IMR-90 (cell line): ENCODE measurements around the gene CTCF. TPM values are rescaled to one million over a fixed set of nuclear protein-coding genes. Genes with fewer than 3 reads are reported as not detected.

ENCODE experiments used
- ATAC-seq: fragments of 200-7000 bp; cut with Tn5 transposase; 2 replicates; pipeline ENCODE4 v1.9.1; 2020; ENCODE audit warnings: low read depth, mild to moderate bottlenecking, moderate library complexity
- BruUV-seq: library from RNA; stranded (reverse); fragments of 400-500 nt; replicated peaks from 2 replicates; lab custom pipeline; 2021; lab: Mats Ljungman, UMichigan
- CTCF ChIA-PET: fragments of 300-600 bp; formaldehyde crosslinking; extraction: SDS; loops from one replicate; lab custom pipeline; 2021; ENCODE audit warnings: antibody characterized with exemption; lab: Yijun Ruan, JAX
- POLR2A ChIA-PET: fragments of 300-600 bp; sonication (Branson Sonifier 250); formaldehyde crosslinking; loops from one replicate; lab custom pipeline; 2022; ENCODE audit warnings: antibody characterized with exemption; ENCODE audit not compliant: unreplicated experiment; lab: Charles Lee
- DNase-seq: peaks from one replicate; pipeline ENCODE4 v3.0.0; 2013
- H2AFZ ChIP-seq: replicated peaks from 2 replicates; pipeline ENCODE3; 2013; ENCODE audit warnings: low read length, mild to moderate bottlenecking; ENCODE audit not compliant: poor library complexity
- H2AK5ac ChIP-seq: 2 replicates; pipeline ENCODE4 v1.6.1; 2013; ENCODE audit warnings: low read depth, low read length, inconsistent platforms
- H2AK9ac ChIP-seq: replicated peaks from 2 replicates; pipeline ENCODE3; 2013; ENCODE audit warnings: mild to moderate bottlenecking, low read depth, low read length, moderate library complexity; ENCODE audit not compliant: poor library complexity
- H2BK120ac ChIP-seq: 2 replicates; pipeline ENCODE4 v1.6.1; 2013; ENCODE audit warnings: low read depth, low read length, inconsistent platforms
- H2BK15ac ChIP-seq: 3 replicates; pipeline ENCODE4 v1.6.1; 2013; ENCODE audit warnings: low read depth, low read length, inconsistent platforms
- H2BK20ac ChIP-seq: 2 replicates; pipeline ENCODE4 v1.6.1; 2013; ENCODE audit warnings: low read depth, mild to moderate bottlenecking, inconsistent platforms, low read length, moderate library complexity
- H2BK5ac ChIP-seq: 2 replicates; pipeline ENCODE4 v1.6.1; 2013; ENCODE audit warnings: mild to moderate bottlenecking, low read depth, low read length, inconsistent platforms; ENCODE audit not compliant: poor library complexity, severe bottlenecking
- H3K14ac ChIP-seq: replicated peaks from 2 replicates; pipeline ENCODE4 v1.6.1; 2013; ENCODE audit warnings: low read depth, low read length, inconsistent platforms
- H3K18ac ChIP-seq: 2 replicates; pipeline ENCODE4 v1.6.1; 2013; ENCODE audit warnings: low read depth, low read length, control low read depth
- H3K23ac ChIP-seq: 2 replicates; pipeline ENCODE4 v1.6.1; 2013; ENCODE audit warnings: low read depth, low read length, inconsistent platforms
- H3K27ac ChIP-seq: 2 replicates; pipeline ENCODE4 v1.5.1; 2013; ENCODE audit warnings: mild to moderate bottlenecking, control low read depth, low read length; ENCODE audit not compliant: insufficient read depth
- H3K27me3 ChIP-seq: 2 replicates; pipeline ENCODE4 v1.6.1; 2013; ENCODE audit warnings: low read length; ENCODE audit not compliant: control insufficient read depth, insufficient read depth
- H3K36me3 ChIP-seq: 2 replicates; pipeline ENCODE4 v1.6.1; 2013; ENCODE audit warnings: low read length, mixed read lengths; ENCODE audit not compliant: control insufficient read depth, insufficient read depth
- H3K4ac ChIP-seq: 2 replicates; pipeline ENCODE4 v1.6.1; 2013; ENCODE audit warnings: low read depth, low read length, inconsistent platforms
- H3K4me1 ChIP-seq: 2 replicates; pipeline ENCODE4 v1.6.1; 2013; ENCODE audit warnings: low read length, mixed read lengths; ENCODE audit not compliant: control insufficient read depth, insufficient read depth
- H3K4me2 ChIP-seq: 2 replicates; pipeline ENCODE4 v1.6.1; 2013; ENCODE audit warnings: low read depth, mild to moderate bottlenecking, control low read depth, low read length, moderate library complexity
- H3K4me3 ChIP-seq: 2 replicates; pipeline ENCODE4 v1.5.1; 2013; ENCODE audit warnings: low read depth, mild to moderate bottlenecking, control low read depth, low read length, moderate library complexity; ENCODE audit not compliant: insufficient read depth
- H3K56ac ChIP-seq: 2 replicates; pipeline ENCODE4 v1.6.1; 2013; ENCODE audit warnings: low read length, inconsistent platforms; ENCODE audit not compliant: insufficient read depth; ENCODE audit errors: extremely low read depth
- H3K79me1 ChIP-seq, 2 experiments: 2 replicates each; pipeline ENCODE4 v1.6.1; 2013; ENCODE audit warnings: low read length in 2 of 2, inconsistent platforms in 1 of 2, low read depth in 1 of 2
- H3K9ac ChIP-seq: 2 replicates; pipeline ENCODE4 v1.6.1; 2013; ENCODE audit warnings: low read depth, low read length, control low read depth
- H3K9me1 ChIP-seq: 2 replicates; pipeline ENCODE4 v1.6.1; 2013; ENCODE audit warnings: low read length, inconsistent platforms; ENCODE audit not compliant: insufficient read depth
- H3K9me3 ChIP-seq: 2 replicates; pipeline ENCODE4 v1.6.1; 2013; ENCODE audit warnings: low read length; ENCODE audit not compliant: control insufficient read depth, insufficient read depth
- H4K20me1 ChIP-seq: 2 replicates; pipeline ENCODE4 v1.6.1; 2013; ENCODE audit warnings: low read length, inconsistent platforms; ENCODE audit not compliant: insufficient read depth
- H4K5ac ChIP-seq: 2 replicates; pipeline ENCODE4 v1.6.1; 2013; ENCODE audit warnings: mild to moderate bottlenecking, low read depth, low read length, control low read depth
- H4K8ac ChIP-seq, 2 experiments: 2 replicates each; pipeline ENCODE4 v1.6.1; 2013; ENCODE audit warnings: low read depth in 2 of 2, low read length in 2 of 2, control low read depth in 1 of 2, inconsistent platforms in 1 of 2
- H4K91ac ChIP-seq: 2 replicates; pipeline ENCODE4 v1.6.1; 2013; ENCODE audit warnings: low read depth, low read length, inconsistent platforms; ENCODE audit not compliant: insufficient read depth
- CEBPB ChIP-seq: IDR thresholded peaks from 2 replicates; pipeline ENCODE4 v1.6.1; 2012; ENCODE audit warnings: low read depth, low read length, improper control_type of control experiment
- CHD1 ChIP-seq: IDR thresholded peaks from 2 replicates; pipeline ENCODE4 v1.6.1; 2012; ENCODE audit warnings: low read depth, low read length, improper control_type of control experiment
- CTCF ChIP-seq: conservative IDR thresholded peaks from 2 replicates; pipeline ENCODE4 v1.5.1; 2012; ENCODE audit warnings: mild to moderate bottlenecking, low read depth, low read length, improper control_type of control experiment
- ELK1 ChIP-seq: fragments of 150-350 bp; IDR thresholded peaks from 2 replicates; pipeline ENCODE4 v1.6.1; 2016; ENCODE audit warnings: low read depth, mild to moderate bottlenecking, low read length, moderate library complexity, borderline replicate concordance
- MAZ ChIP-seq: IDR thresholded peaks from 2 replicates; pipeline ENCODE4 v1.6.1; 2012; ENCODE audit warnings: low read depth, mild to moderate bottlenecking, low read length, improper control_type of control experiment, moderate library complexity, borderline replicate concordance
- RFX5 ChIP-seq: IDR thresholded peaks from 2 replicates; pipeline ENCODE4 v1.8.0; 2012; ENCODE audit warnings: low read depth, mild to moderate bottlenecking, low read length, moderate library complexity
- SMC3 ChIP-seq: fragments of 150-350 bp; IDR thresholded peaks from 2 replicates; pipeline ENCODE4 v1.6.1; 2016; ENCODE audit warnings: low read depth, mild to moderate bottlenecking, antibody characterized with exemption, low read length, moderate library complexity
- WGBS, 2 experiments: methylation state at CpG; one replicate each; pipeline versions ENCODE4 v1.1.5 to v1.1.7; 2013; ENCODE audit warnings: missing lambda C conversion rate in 2 of 2; ENCODE audit not compliant: insufficient read length in 1 of 2; ENCODE audit errors: extremely low coverage in 2 of 2; 5-methylcytosine and 5-hydroxymethylcytosine counted together
- dilution Hi-C: fragments of 300-500 bp; cut with HindIII; formaldehyde crosslinking; loops from one replicate; pipeline ENCODE4 v1.14.3; 2018; ENCODE audit warnings: low sequenced_read_pairs; ENCODE audit not compliant: unreplicated experiment
- in situ Hi-C: fragments of 300-500 bp; cut with MboI; formaldehyde crosslinking; loops from 3 replicates; pipeline ENCODE4 v1.14.3; 2019; ENCODE audit warnings: low sequenced_read_pairs, inconsistent platforms, mixed read lengths
- intact Hi-C: fragments of 100-400 bp; cut with micrococcal nuclease; formaldehyde crosslinking; loops from 2 replicates; pipeline ENCODE4 v1.10.0; 2022
- polyA plus RNA-seq, 3 experiments: library from polyadenylated mRNA; depleted of rRNA; stranded (reverse); fragments of >200 nt; gene quantifications; 2 replicates each; pipeline ENCODE4 v1.2.3, GENCODE V29; 2012; ENCODE audit warnings: low replicate concordance in 1 of 3
- total RNA-seq: library from RNA; depleted of rRNA; stranded (reverse); fragments of >200 nt; gene quantifications from 2 replicates; pipeline ENCODE4 v1.2.3, GENCODE V29; 2012

The CTCF gene
- total and polyA plus RNA-seq, 2 of the 4 experiments (the other 2 are of a cell fraction), result 16.1 to 22.8 TPM

GRCh38 chr16:67613808-67614207 lies 51.5 kb downstream of the CTCF start:
- H2AFZ ChIP-seq, result no peak overlapping the region
- H4K8ac ChIP-seq, result no peak overlapping the region
- H2BK20ac ChIP-seq, result no peak overlapping the region
- ChIA-PET CTCF (no interaction called here), POLR2A (interaction anchor here (0.7 kb wide), 1 partner anchor 19 kb away, joined by 12 read pairs; no protein-coding TSS in a partner anchor)
- no peak overlapping the region for H3K4me2 ChIP-seq
- H3K18ac ChIP-seq, result no peak overlapping the region
- no peak for DNase-seq
- no peak overlapping the region for H2BK120ac ChIP-seq
- dilution Hi-C loops, result no loop called here
- in situ Hi-C loops, result no loop called here
- H4K20me1 ChIP-seq, result no peaks in the 10 kb centered on the region; the same call in 1 of the 2 replicates
- 96% methylated on average over 7 of the region's 10 CpGs; no CpG with 5 or more reads in 1 of the 2 experiments for WGBS, 2 experiments
- H3K9me3 ChIP-seq, result no peaks in the 10 kb centered on the region
- TF ChIP-seq CEBPB (no peak), ELK1 (no peak), SMC3 (no peak), MAZ (no peak), CHD1 (no peak), RFX5 (no peak), CTCF (peak; percentile 6; the same call in 1 of the 2 replicates)
- peaks cover 20% of the 10 kb centered on the region for H3K36me3 ChIP-seq
- ATAC-seq, result no peak
- H3K4ac ChIP-seq, result no peak overlapping the region
- H4K5ac ChIP-seq, result no peak overlapping the region
- H3K9me1 ChIP-seq, result peaks cover 2% of the 10 kb centered on the region; the same call in 1 of the 2 replicates
- H3K4me1 ChIP-seq, result no peaks in the 10 kb centered on the region
- no peak overlapping the region for H2AK9ac ChIP-seq
- H2AK5ac ChIP-seq, result no peak overlapping the region
- H3K27ac ChIP-seq, result no peak overlapping the region
- no peak overlapping the region for H3K23ac ChIP-seq
- no peak overlapping the region for H2BK5ac ChIP-seq
- H3K56ac ChIP-seq, result no peak overlapping the region
- no TSS peak for BruUV-seq
- peaks cover 19 to 33% of the 10 kb centered on the region in 2 experiments for H3K79me1 ChIP-seq
- H2BK15ac ChIP-seq, result no peak overlapping the region
- no peak overlapping the region for H3K4me3 ChIP-seq
- no peak overlapping the region for H3K9ac ChIP-seq
- no peak overlapping the region for H4K91ac ChIP-seq
- intact Hi-C loops, result no loop called here
- no peaks in the 10 kb centered on the region for H3K27me3 ChIP-seq
- H3K14ac ChIP-seq, result no peak overlapping the region
